Esophagus muscularis mucosa (tissue), 4 donors: Measurements from ENCODE around the gene ERAP2. TPM values are rescaled to one million over a fixed set of nuclear protein-coding genes. Genes with fewer than 3 reads are reported as not detected.

Source experiments
- DNase-seq: peaks from one replicate; pipeline ENCODE4 v3.0.0-alpha.2; 2017; ENCODE audit errors: extremely low spot score
- H3K27ac ChIP-seq, 4 donors: fragments of 200-600 bp; sonication (generic); replicated peaks in 1 of 4; 1 replicate in 3 of 4; 2 replicates in 1 of 4; pipeline ENCODE4 v1.5.1; 2016 to 2019; ENCODE audit warnings: mild to moderate bottlenecking in 1 of 4
- H3K27me3 ChIP-seq, 4 donors: fragments of 200-600 bp; sonication (generic); one replicate each; pipeline versions ENCODE4 v1.5.1 to v1.6.0; 2016 to 2019
- H3K36me3 ChIP-seq, 4 donors: fragments of 200-600 bp; sonication (generic); one replicate each; pipeline ENCODE4 v1.5.1; 2016 to 2019
- H3K4me1 ChIP-seq, 4 donors: fragments of 200-600 bp; sonication (generic); one replicate each; pipeline ENCODE4 v1.5.1; 2016 to 2019
- H3K4me3 ChIP-seq, 4 donors: fragments of 200-600 bp; sonication (generic); 1 replicate in 2 of 4; 2 replicates in 2 of 4; pipeline ENCODE4 v1.5.1; 2016 to 2019; ENCODE audit warnings: mild to moderate bottlenecking in 4 of 4, moderate library complexity in 1 of 4
- H3K9me3 ChIP-seq, 4 donors: fragments of 200-600 bp; sonication (generic); 1 replicate in 3 of 4; 2 replicates in 1 of 4; pipeline ENCODE4 v1.5.1; 2016 to 2019
- CTCF ChIP-seq, 3 experiments: fragments of 200-600 bp in 2 of 3; fragments of 450-650 bp in 1 of 3; sonication (generic) in 2 of 3; IDR thresholded peaks; one replicate each; pipeline ENCODE4 v1.5.1; 2017 to 2019; ENCODE audit warnings: antibody characterized with exemption in 3 of 3, mild to moderate bottlenecking in 2 of 3, moderate library complexity in 1 of 3
- EP300 ChIP-seq: sonication (generic); formaldehyde crosslinking; IDR thresholded peaks from one replicate; pipeline ENCODE4 v1.6.1; 2017; ENCODE audit warnings: antibody characterized with exemption
- POLR2A ChIP-seq: fragments of 450-650 bp; IDR thresholded peaks from one replicate; pipeline ENCODE4 v1.6.1; 2017; ENCODE audit warnings: antibody characterized with exemption, moderate library complexity, mild to moderate bottlenecking, low read depth
- POLR2AphosphoS5 ChIP-seq, 2 donors: sonication (generic); formaldehyde crosslinking; IDR thresholded peaks; one replicate each; pipeline ENCODE4 v1.6.1; 2017; ENCODE audit warnings: antibody characterized with exemption in 2 of 2
- WGBS: methylation state at CpG from one replicate; pipeline ENCODE4 v1.1.5; 2018; 5-methylcytosine and 5-hydroxymethylcytosine counted together
- intact Hi-C: fragments of 100-400 bp; cut with DNase I; formaldehyde crosslinking; loops from one replicate; pipeline ENCODE4 v1.15.1; 2023
- total RNA-seq, 4 donors: library from RNA; depleted of rRNA; stranded (reverse); fragments of >200 nt; gene quantifications; one replicate each; pipeline versions ENCODE4 v1.1.0 to v1.2.1, GENCODE V29; 2016

Gene ERAP2
- total RNA-seq, 4 donors from 2014 or later, result 6.6 to 12.3 (median 7.3) TPM

GRCh38 chr5:96904054-96904931, 28.0 kb downstream of the ERAP2 start:
- Histone ChIP-seq H3K27me3 (no peaks in the 10 kb centered on the region), H3K4me3 (no peak overlapping the region), H3K4me1 (no peaks in the 10 kb centered on the region), H3K36me3 (peaks cover 0 to 54% (median 16%) of the 10 kb centered on the region in 4 donors), H3K9me3 (no peaks in the 10 kb centered on the region), H3K27ac (no peak overlapping the region)
- TF ChIP-seq CTCF (IDR thresholded peaks at IDR 0.05), result no peak
- no peak for TF ChIP-seq POLR2AphosphoS5 (IDR thresholded peaks at IDR 0.05)
- no peak for TF ChIP-seq POLR2A
- TF ChIP-seq EP300, result no peak
- intact Hi-C loops, result no loop called here
- no peak for DNase-seq
- 49% methylated on average over 3 of the region's 3 CpGs for WGBS

GRCh38 chr5:96905864-96906263, 29.6 kb downstream of the ERAP2 start:
- intact Hi-C loops, result no loop called here
- H3K4me1 ChIP-seq, result no peaks in the 10 kb centered on the region
- peaks cover 0 to 52% (median 24%) of the 10 kb centered on the region in 4 donors for H3K36me3 ChIP-seq
- 94% methylated on average over 3 of the region's 3 CpGs for WGBS
- no peak for DNase-seq
- no peak overlapping the region for H3K4me3 ChIP-seq
- no peaks in the 10 kb centered on the region for H3K27me3 ChIP-seq
- TF ChIP-seq POLR2AphosphoS5 (IDR thresholded peaks at IDR 0.05) (no peak), EP300 (no peak), CTCF (IDR thresholded peaks at IDR 0.05) (no peak), POLR2A (no peak)
- no peaks in the 10 kb centered on the region for H3K9me3 ChIP-seq
- H3K27ac ChIP-seq, result no peak overlapping the region

- Histone ChIP-seq H3K4me1 (no peaks in the 10 kb centered on the region), H3K9me3 (no peaks in the 10 kb centered on the region), H3K36me3 (peaks cover 0 to 38% (median 16%) of the 10 kb centered on the region in 4 donors), H3K27me3 (no peaks in the 10 kb centered on the region), H3K27ac (no peak overlapping the region), H3K4me3 (no peak overlapping the region)
- no peak for DNase-seq
- TF ChIP-seq POLR2A, result no peak
- TF ChIP-seq POLR2AphosphoS5 (IDR thresholded peaks at IDR 0.05), result no peak
- TF ChIP-seq CTCF (IDR thresholded peaks at IDR 0.05), result no peak
- no peak for TF ChIP-seq EP300
- intact Hi-C loops, result no loop called here
- 92% methylated on average over 4 of the region's 4 CpGs for WGBS
Observed at GRCh38 chr5:96909003-96909402, 32.7 kb downstream of the ERAP2 start.

GRCh38 chr5:96909435-96909834, 33.1 kb downstream of the ERAP2 start:
- Histone ChIP-seq H3K4me1 (no peaks in the 10 kb centered on the region), H3K4me3 (no peak overlapping the region), H3K36me3 (peaks cover 0 to 38% (median 16%) of the 10 kb centered on the region in 4 donors), H3K27ac (no peak overlapping the region), H3K9me3 (no peaks in the 10 kb centered on the region), H3K27me3 (no peaks in the 10 kb centered on the region)
- intact Hi-C loops, result no loop called here
- TF ChIP-seq EP300 (no peak), CTCF (IDR thresholded peaks at IDR 0.05) (no peak), POLR2AphosphoS5 (IDR thresholded peaks at IDR 0.05) (no peak), POLR2A (no peak)
- no peak for DNase-seq
- WGBS, result 100% methylated on average over 4 of the region's 4 CpGs
